Mesothelial cell of epicardium (in vitro differentiated cells): Measurements from ENCODE around the gene RAB3B. TPM values are rescaled to one million over a fixed set of nuclear protein-coding genes. Genes with fewer than 3 reads are reported as not detected.
"Not testable (repeated sequence)": the region's sequence is repeated elsewhere in the genome, so short reads cannot be mapped to it uniquely, and the experiment has no call there.

Experiments
- DNase-seq, 2 experiments: peaks; one replicate each; pipeline ENCODE4 v3.0.0; 2021; ENCODE audit warnings: low spot score in 2 of 2; ENCODE audit not compliant: unreplicated experiment in 2 of 2
- H3K27ac Mint-ChIP-seq: 2 replicates; pipeline ENCODE4 v1.8.0; 2021; ENCODE audit warnings: mixed read lengths
- H3K27me3 Mint-ChIP-seq: 2 replicates; pipeline ENCODE4 v1.8.0; 2021; ENCODE audit warnings: low read depth, mixed read lengths
- H3K36me3 Mint-ChIP-seq: 2 replicates; pipeline ENCODE4 v1.8.0; 2021; ENCODE audit warnings: mixed read lengths
- H3K4me1 Mint-ChIP-seq: 2 replicates; pipeline ENCODE4 v1.8.0; 2021; ENCODE audit warnings: mixed read lengths
- H3K4me3 Mint-ChIP-seq: 2 replicates; pipeline ENCODE4 v1.8.0; 2021; ENCODE audit warnings: mild to moderate bottlenecking, moderate library complexity, mixed read lengths
- H3K9me3 Mint-ChIP-seq: 2 replicates; pipeline ENCODE4 v1.8.0; 2021; ENCODE audit warnings: mixed read lengths
- CTCF ChIP-seq: fragments of 200-600 bp; sonication (generic); IDR thresholded peaks from one replicate; pipeline ENCODE4 v1.5.0; 2021; ENCODE audit warnings: antibody characterized with exemption; ENCODE audit not compliant: unreplicated experiment
- total RNA-seq: library from RNA; stranded (reverse); gene quantifications from 3 replicates; pipeline ENCODE4 v1.2.1, GENCODE V29; 2021

The RAB3B gene
- total RNA-seq, 1 donor from 2014 or later = 3.8 TPM

DNA sequence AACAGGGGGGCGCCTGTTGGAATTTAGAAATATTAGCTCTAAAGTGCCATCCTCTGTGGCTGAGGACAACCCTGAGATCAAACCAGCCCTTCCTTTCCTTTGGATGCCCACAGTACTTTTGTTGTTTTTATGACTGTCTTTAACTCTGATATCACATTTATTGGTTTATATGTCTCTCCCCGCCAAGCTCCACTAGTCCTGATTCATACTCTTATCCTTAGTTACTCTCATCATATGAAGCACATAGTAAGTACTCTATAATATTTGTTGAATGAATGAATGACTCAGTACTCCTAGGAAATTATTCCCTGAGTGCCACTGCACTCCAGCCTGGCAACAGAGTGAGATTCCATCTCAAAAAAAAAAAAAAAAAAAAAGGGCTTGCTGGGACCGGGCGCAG, 89.3 kb downstream of the RAB3B start:
- Mint-ChIP-seq H3K27ac (no peak overlapping the region), H3K27me3 (peaks cover 54% of the 10 kb centered on the region), H3K36me3 (no peaks in the 10 kb centered on the region), H3K4me1 (peaks cover 6% of the 10 kb centered on the region), H3K9me3 (no peaks in the 10 kb centered on the region), H3K4me3 (no peak overlapping the region)
- DNase-seq = no peak
- no peak for TF ChIP-seq CTCF

- Mint-ChIP-seq H3K36me3 (no peaks in the 10 kb centered on the region), H3K4me3 (no peak overlapping the region), H3K27me3 (peaks cover 53% of the 10 kb centered on the region), H3K9me3 (no peaks in the 10 kb centered on the region), H3K27ac (no peak overlapping the region), H3K4me1 (peaks cover 6% of the 10 kb centered on the region)
- DNase-seq = no peak
- no peak for TF ChIP-seq CTCF
Measured at GRCh38 chr1:51899022-51899421, 91.5 kb downstream of the RAB3B start.

GRCh38 chr1:51898090-51898734, 92.3 kb downstream of the RAB3B start:
- H3K4me3 Mint-ChIP-seq = no peak overlapping the region
- DNase-seq = no peak

DNA sequence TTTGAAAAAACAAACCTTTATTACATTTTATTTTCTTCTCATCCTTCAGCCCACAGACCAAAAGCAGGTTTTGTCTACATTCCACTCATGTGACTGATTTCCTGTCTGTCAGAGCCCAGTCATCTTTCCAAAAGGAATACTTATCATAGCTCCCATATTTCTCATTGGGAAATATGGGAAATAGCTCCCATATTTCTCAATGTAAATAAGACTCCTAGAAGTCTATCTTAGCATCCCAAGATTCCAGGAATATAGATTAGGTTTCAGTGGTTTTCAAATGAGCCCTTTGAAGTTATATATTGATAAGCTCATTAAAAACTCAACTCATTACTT, 92.8 kb downstream of the RAB3B start:
- DNase-seq = no peak
- no peak for TF ChIP-seq CTCF
- H3K4me1 Mint-ChIP-seq = peaks cover 6% of the 10 kb centered on the region
- H3K4me3 Mint-ChIP-seq = no peak overlapping the region
- no peak overlapping the region for H3K27ac Mint-ChIP-seq
- no peaks in the 10 kb centered on the region for H3K9me3 Mint-ChIP-seq
- H3K27me3 Mint-ChIP-seq = peaks cover 56% of the 10 kb centered on the region
- no peaks in the 10 kb centered on the region for H3K36me3 Mint-ChIP-seq

More at GRCh38 chr1:51898090-51898734, 92.3 kb downstream of the RAB3B start:
- no peak overlapping the region for H3K27ac Mint-ChIP-seq
- no peaks in the 10 kb centered on the region for H3K36me3 Mint-ChIP-seq
- peaks cover 56% of the 10 kb centered on the region for H3K27me3 Mint-ChIP-seq
- H3K9me3 Mint-ChIP-seq = no peaks in the 10 kb centered on the region
- TF ChIP-seq CTCF = no peak
- H3K4me1 Mint-ChIP-seq = peaks cover 6% of the 10 kb centered on the region

- not testable (repeated sequence) for H3K36me3 Mint-ChIP-seq, H3K9me3 Mint-ChIP-seq, H3K4me3 Mint-ChIP-seq, H3K4me1 Mint-ChIP-seq, H3K27ac Mint-ChIP-seq, DNase-seq
- H3K27me3 Mint-ChIP-seq = peaks cover 70% of the 10 kb centered on the region
Measured at GRCh38 chr1:51894748-51895147, 95.8 kb downstream of the RAB3B start.

GRCh38 chr1:51878616-51879336, 111.7 kb downstream of the RAB3B start, which contains the start of gene NRDC:
NRDC (minus strand) TSS chr1:51878727; CDS start chr1:51878615, 112 bp downstream.
- Mint-ChIP-seq H3K27me3 (peaks cover 24% of the 10 kb centered on the region), H3K9me3 (no peaks in the 10 kb centered on the region), H3K4me1 (peaks cover 16% of the 10 kb centered on the region), H3K36me3 (peaks cover 4% of the 10 kb centered on the region), H3K27ac (no peak within 1 kb of the TSS), H3K4me3 (no peak within 1 kb of the TSS)
- peak; percentile 99 for DNase-seq
- TF ChIP-seq CTCF = no peak
